Measurements from ENCODE around the gene SLC25A41.

The SLC25A41 gene

GRCh38 chr19:6473647-6474046 is 40.1 kb upstream of the SLC25A41 start:
- no CpG with 5 or more reads among the region's 9 CpGs for WGBS (ENCODE audit: extremely low coverage, insufficient coverage, low lambda C conversion rate)

DNA sequence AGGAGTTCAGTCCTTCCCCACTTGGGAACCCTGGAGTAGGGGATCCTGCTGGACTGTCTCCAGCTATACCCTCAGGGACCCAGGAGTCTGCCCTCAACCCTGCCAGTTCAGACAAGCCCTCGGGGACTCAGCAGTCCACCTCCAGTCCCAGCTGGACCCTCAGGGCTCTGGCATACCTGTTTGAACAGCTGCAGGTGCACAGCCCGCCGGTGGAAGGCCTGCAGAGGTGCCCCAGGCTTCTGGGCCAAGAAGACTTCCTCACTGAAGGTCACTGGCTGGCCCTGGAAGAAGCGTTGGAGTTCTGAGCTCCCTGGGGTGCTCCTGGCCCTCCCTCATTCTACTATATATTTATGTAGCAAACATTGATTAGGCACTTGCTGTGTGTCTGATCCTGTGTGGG is 39.1 kb upstream of the SLC25A41 start:
- no peak overlapping the region for H3K4ac ChIP-seq (ENCODE audit: low read depth, low read length)
- no peak overlapping the region for H3K9ac ChIP-seq (ENCODE audit: low read length)

More at GRCh38 chr19:6473647-6474046, 40.1 kb upstream of the SLC25A41 start:
- Histone ChIP-seq H3K4me3 (ENCODE audit: low read length) (no peak overlapping the region), H3K4ac (ENCODE audit: low read depth, low read length) (no peak overlapping the region), H2BK15ac (replicated peaks; ENCODE audit: low read depth) (no peak overlapping the region), H3K79me2 (ENCODE audit: control insufficient read depth, insufficient read depth, low read length) (no peaks in the 10 kb centered on the region), H3K27me3 (ENCODE audit: insufficient read depth, low read length, poor library complexity) (no peaks in the 10 kb centered on the region), H2BK120ac (ENCODE audit: low read depth, low read length) (no peak overlapping the region), H3K36me3 (ENCODE audit: control insufficient read depth, insufficient read depth, low read length) (no peaks in the 10 kb centered on the region), H3K18ac (ENCODE audit: low read length) (no peak overlapping the region), H3K79me1 (ENCODE audit: low read length) (no peaks in the 10 kb centered on the region), H3K4me1 (ENCODE audit: control insufficient read depth, low read depth, low read length) (no peaks in the 10 kb centered on the region), H4K8ac (ENCODE audit: low read depth, low read length) (no peak overlapping the region), H2BK5ac (ENCODE audit: low read length) (no peak overlapping the region), H2AK5ac (ENCODE audit: low read length) (no peak overlapping the region), H3K23ac (ENCODE audit: low read length) (no peak overlapping the region), H3K56ac (ENCODE audit: low read length) (no peak overlapping the region), H3K27ac (ENCODE audit: low read depth, low read length) (no peak overlapping the region), H3K9ac (ENCODE audit: low read length) (no peak overlapping the region), H4K5ac (ENCODE audit: low read length) (no peak overlapping the region), H3K4me2 (ENCODE audit: low read length) (no peak overlapping the region)
- no peak for DNase-seq

GRCh38 chr19:6471076-6471475 is 37.5 kb upstream of the SLC25A41 start:
- Histone ChIP-seq H2AK5ac (ENCODE audit: low read length) (no peak overlapping the region), H3K27me3 (ENCODE audit: insufficient read depth, low read length, poor library complexity) (no peaks in the 10 kb centered on the region), H3K4me1 (ENCODE audit: control insufficient read depth, low read depth, low read length) (no peaks in the 10 kb centered on the region), H3K18ac (ENCODE audit: low read length) (no peak overlapping the region), H3K4me2 (ENCODE audit: low read length) (no peak overlapping the region), H4K8ac (ENCODE audit: low read depth, low read length) (no peak overlapping the region), H3K9ac (ENCODE audit: low read length) (no peak overlapping the region), H3K23ac (ENCODE audit: low read length) (no peak overlapping the region), H3K4ac (ENCODE audit: low read depth, low read length) (no peak overlapping the region), H4K5ac (ENCODE audit: low read length) (no peak overlapping the region), H2BK15ac (replicated peaks; ENCODE audit: low read depth) (no peak overlapping the region), H2BK5ac (ENCODE audit: low read length) (no peak overlapping the region), H3K36me3 (ENCODE audit: control insufficient read depth, insufficient read depth, low read length) (no peaks in the 10 kb centered on the region), H2BK120ac (ENCODE audit: low read depth, low read length) (no peak overlapping the region), H3K79me2 (ENCODE audit: control insufficient read depth, insufficient read depth, low read length) (no peaks in the 10 kb centered on the region), H3K4me3 (ENCODE audit: low read length) (no peak overlapping the region), H3K79me1 (ENCODE audit: low read length) (no peaks in the 10 kb centered on the region), H3K56ac (ENCODE audit: low read length) (no peak overlapping the region), H3K27ac (ENCODE audit: low read depth, low read length) (no peak overlapping the region)
- WGBS (ENCODE audit: extremely low coverage, insufficient coverage, low lambda C conversion rate), result no CpG with 5 or more reads among the region's 14 CpGs
- DNase-seq, result peak; percentile 60

More for the DNA sequence above, 39.1 kb upstream of the SLC25A41 start:
- H4K8ac ChIP-seq (ENCODE audit: low read depth, low read length), result no peak overlapping the region
- H3K18ac ChIP-seq (ENCODE audit: low read length), result no peak overlapping the region
- no peak overlapping the region for H4K5ac ChIP-seq (ENCODE audit: low read length)
- H2BK120ac ChIP-seq (ENCODE audit: low read depth, low read length), result no peak overlapping the region
- H3K4me3 ChIP-seq (ENCODE audit: low read length), result no peak overlapping the region
- no peak for DNase-seq
- no peaks in the 10 kb centered on the region for H3K79me1 ChIP-seq (ENCODE audit: low read length)
- H3K27ac ChIP-seq (ENCODE audit: low read depth, low read length), result no peak overlapping the region
- no peak overlapping the region for H3K23ac ChIP-seq (ENCODE audit: low read length)
- H3K56ac ChIP-seq (ENCODE audit: low read length), result no peak overlapping the region
- H3K79me2 ChIP-seq (ENCODE audit: control insufficient read depth, insufficient read depth, low read length), result no peaks in the 10 kb centered on the region
- WGBS (ENCODE audit: extremely low coverage, insufficient coverage, low lambda C conversion rate), result no CpG with 5 or more reads among the region's 4 CpGs
- no peaks in the 10 kb centered on the region for H3K36me3 ChIP-seq (ENCODE audit: control insufficient read depth, insufficient read depth, low read length)
- H2AK5ac ChIP-seq (ENCODE audit: low read length), result no peak overlapping the region
- no peak overlapping the region for H2BK15ac ChIP-seq (replicated peaks; ENCODE audit: low read depth)
- H3K4me1 ChIP-seq (ENCODE audit: control insufficient read depth, low read depth, low read length), result no peaks in the 10 kb centered on the region
- no peak overlapping the region for H3K4me2 ChIP-seq (ENCODE audit: low read length)
- H2BK5ac ChIP-seq (ENCODE audit: low read length), result no peak overlapping the region
- no peaks in the 10 kb centered on the region for H3K27me3 ChIP-seq (ENCODE audit: insufficient read depth, low read length, poor library complexity)

DNA sequence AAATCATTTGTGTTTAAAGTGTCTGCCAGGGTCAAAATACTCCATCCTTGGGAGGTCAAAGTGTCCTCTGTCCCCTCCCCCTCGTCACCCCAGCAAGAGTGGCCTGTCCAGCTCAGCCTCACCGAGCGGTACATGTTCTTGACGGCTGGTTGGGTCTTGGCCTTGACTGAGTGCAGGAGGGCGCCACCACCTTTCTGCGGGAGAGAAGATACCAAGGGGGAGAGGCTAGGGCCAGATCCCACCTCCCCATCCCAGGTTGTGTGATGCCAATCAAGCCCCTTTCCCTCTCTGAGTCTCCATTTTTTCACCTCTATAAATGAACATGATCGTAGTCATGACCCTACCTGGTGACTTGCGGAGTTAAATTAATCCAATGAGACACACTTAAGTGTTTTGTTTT is 36.6 kb upstream of the SLC25A41 start:
- DNase-seq, result no peak
- H2BK120ac ChIP-seq (ENCODE audit: low read depth, low read length), result no peak overlapping the region
- no peak overlapping the region for H4K5ac ChIP-seq (ENCODE audit: low read length)
- no peak overlapping the region for H3K4me2 ChIP-seq (ENCODE audit: low read length)
- H3K4me3 ChIP-seq (ENCODE audit: low read length), result no peak overlapping the region
- H3K4me1 ChIP-seq (ENCODE audit: control insufficient read depth, low read depth, low read length), result no peaks in the 10 kb centered on the region
- no CpG with 5 or more reads among the region's 8 CpGs for WGBS (ENCODE audit: extremely low coverage, insufficient coverage, low lambda C conversion rate)
- H3K27me3 ChIP-seq (ENCODE audit: insufficient read depth, low read length, poor library complexity), result no peaks in the 10 kb centered on the region
- no peak overlapping the region for H2BK15ac ChIP-seq (replicated peaks; ENCODE audit: low read depth)
- H3K79me1 ChIP-seq (ENCODE audit: low read length), result peaks cover 2% of the 10 kb centered on the region
- H3K36me3 ChIP-seq (ENCODE audit: control insufficient read depth, insufficient read depth, low read length), result no peaks in the 10 kb centered on the region
- no peak overlapping the region for H3K4ac ChIP-seq (ENCODE audit: low read depth, low read length)
- no peak overlapping the region for H2BK5ac ChIP-seq (ENCODE audit: low read length)
- H3K23ac ChIP-seq (ENCODE audit: low read length), result no peak overlapping the region
- no peak overlapping the region for H2AK5ac ChIP-seq (ENCODE audit: low read length)
- no peak overlapping the region for H3K56ac ChIP-seq (ENCODE audit: low read length)
- no peak overlapping the region for H3K18ac ChIP-seq (ENCODE audit: low read length)
- H3K9ac ChIP-seq (ENCODE audit: low read length), result no peak overlapping the region
- no peak overlapping the region for H4K8ac ChIP-seq (ENCODE audit: low read depth, low read length)
- H3K79me2 ChIP-seq (ENCODE audit: control insufficient read depth, insufficient read depth, low read length), result no peaks in the 10 kb centered on the region
- H3K27ac ChIP-seq (ENCODE audit: low read depth, low read length), result no peak overlapping the region

DNA sequence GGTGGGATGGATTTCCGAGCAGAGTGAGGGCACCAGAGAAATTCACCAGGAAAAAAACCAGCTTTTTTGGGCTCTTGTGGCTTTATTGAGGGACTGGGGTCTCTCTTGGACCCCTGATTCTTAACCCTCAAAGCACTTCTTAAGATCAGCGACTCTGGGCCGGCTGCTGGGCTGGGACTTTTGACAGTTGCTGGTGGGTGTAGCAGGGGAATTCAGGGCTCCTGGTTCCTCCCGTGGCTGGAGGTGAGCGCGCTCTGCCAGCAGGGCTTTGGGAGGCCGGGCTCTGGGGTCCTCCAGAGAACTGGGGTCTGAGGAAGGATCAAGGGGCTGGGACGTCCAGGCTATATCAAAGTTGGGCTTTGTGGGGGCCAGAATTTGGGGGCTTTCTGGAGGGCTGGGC is 33.8 kb upstream of the SLC25A41 start:
- Histone ChIP-seq H3K36me3 (ENCODE audit: control insufficient read depth, insufficient read depth, low read length) (no peaks in the 10 kb centered on the region), H2BK5ac (ENCODE audit: low read length) (no peak overlapping the region), H4K5ac (ENCODE audit: low read length) (no peak overlapping the region), H3K4me1 (ENCODE audit: control insufficient read depth, low read depth, low read length) (no peaks in the 10 kb centered on the region), H3K56ac (ENCODE audit: low read length) (no peak overlapping the region), H2BK120ac (ENCODE audit: low read depth, low read length) (no peak overlapping the region), H3K18ac (ENCODE audit: low read length) (no peak overlapping the region), H3K79me2 (ENCODE audit: control insufficient read depth, insufficient read depth, low read length) (no peaks in the 10 kb centered on the region), H2BK15ac (replicated peaks; ENCODE audit: low read depth) (no peak overlapping the region), H3K4ac (ENCODE audit: low read depth, low read length) (no peak overlapping the region), H3K79me1 (ENCODE audit: low read length) (peaks cover 2% of the 10 kb centered on the region), H4K8ac (ENCODE audit: low read depth, low read length) (no peak overlapping the region), H2AK5ac (ENCODE audit: low read length) (no peak overlapping the region), H3K27me3 (ENCODE audit: insufficient read depth, low read length, poor library complexity) (no peaks in the 10 kb centered on the region), H3K4me3 (ENCODE audit: low read length) (no peak overlapping the region), H3K4me2 (ENCODE audit: low read length) (no peak overlapping the region), H3K23ac (ENCODE audit: low read length) (no peak overlapping the region), H3K27ac (ENCODE audit: low read depth, low read length) (no peak overlapping the region), H3K9ac (ENCODE audit: low read length) (no peak overlapping the region)
- no peak for DNase-seq
- no CpG with 5 or more reads among the region's 8 CpGs for WGBS (ENCODE audit: extremely low coverage, insufficient coverage, low lambda C conversion rate)

- Histone ChIP-seq H3K4me1 (ENCODE audit: control insufficient read depth, low read depth, low read length) (no peaks in the 10 kb centered on the region), H3K23ac (ENCODE audit: low read length) (no peak overlapping the region), H3K9ac (ENCODE audit: low read length) (no peak overlapping the region), H2AK5ac (ENCODE audit: low read length) (no peak overlapping the region), H3K79me2 (ENCODE audit: control insufficient read depth, insufficient read depth, low read length) (no peaks in the 10 kb centered on the region), H3K4ac (ENCODE audit: low read depth, low read length) (no peak overlapping the region), H3K27ac (ENCODE audit: low read depth, low read length) (no peak overlapping the region), H3K18ac (ENCODE audit: low read length) (no peak overlapping the region), H3K4me2 (ENCODE audit: low read length) (no peak overlapping the region), H3K27me3 (ENCODE audit: insufficient read depth, low read length, poor library complexity) (no peaks in the 10 kb centered on the region), H3K36me3 (ENCODE audit: control insufficient read depth, insufficient read depth, low read length) (no peaks in the 10 kb centered on the region), H2BK120ac (ENCODE audit: low read depth, low read length) (no peak overlapping the region), H3K79me1 (ENCODE audit: low read length) (peaks cover 2% of the 10 kb centered on the region), H2BK5ac (ENCODE audit: low read length) (no peak overlapping the region), H4K5ac (ENCODE audit: low read length) (no peak overlapping the region), H3K56ac (ENCODE audit: low read length) (no peak overlapping the region), H4K8ac (ENCODE audit: low read depth, low read length) (no peak overlapping the region), H2BK15ac (replicated peaks; ENCODE audit: low read depth) (no peak overlapping the region), H3K4me3 (ENCODE audit: low read length) (no peak overlapping the region)
- no CpG with 5 or more reads among the region's 21 CpGs for WGBS (ENCODE audit: extremely low coverage, insufficient coverage, low lambda C conversion rate)
- no peak for DNase-seq
Measured at GRCh38 chr19:6466526-6467248, 33.1 kb upstream of the SLC25A41 start.

All from mesendoderm (in vitro differentiated cells).